ENCODE results near the gene LSAMP. TPM values are rescaled to one million over a fixed set of nuclear protein-coding genes. Genes with fewer than 3 reads are reported as not detected.

The LSAMP gene
- total RNA-seq, 1 experiment from 2014 or later, result 0.90 TPM

- no peak for DNase-seq
- Histone ChIP-seq H2BK5ac (ENCODE audit: insufficient read length, low read length) (no peak overlapping the region), H3K18ac (ENCODE audit: insufficient read length, low read depth, low read length) (no peak overlapping the region), H4K5ac (ENCODE audit: insufficient read length, low read depth, low read length) (no peak overlapping the region), H3K79me2 (ENCODE audit: insufficient read depth, low read length) (no peaks in the 10 kb centered on the region), H4K91ac (ENCODE audit: insufficient read length, low read depth, low read length) (no peak overlapping the region), H2BK12ac (ENCODE audit: insufficient read length, low read depth, low read length) (no peak overlapping the region), H3K4me2 (ENCODE audit: insufficient read depth, insufficient read length, low read length) (no peak overlapping the region), H3K23me2 (ENCODE audit: insufficient read length, low read depth, low read length, poor library complexity, severe bottlenecking) (no peaks in the 10 kb centered on the region), H2AK5ac (ENCODE audit: insufficient read length, low read length) (no peak overlapping the region), H2BK20ac (ENCODE audit: low read depth, low read length, poor library complexity, severe bottlenecking) (no peak overlapping the region), H3K14ac (ENCODE audit: insufficient read depth, low read length) (no peak overlapping the region), H3K4me1 (ENCODE audit: insufficient read depth, low read length) (no peaks in the 10 kb centered on the region), H3K56ac (ENCODE audit: insufficient read length, low read depth, low read length) (no peak overlapping the region), H3K4ac (ENCODE audit: low read depth, low read length) (no peak overlapping the region), H3K27ac (ENCODE audit: insufficient read length, low read depth, low read length) (no peak overlapping the region), H2BK120ac (ENCODE audit: low read depth, low read length, poor library complexity, severe bottlenecking) (no peak overlapping the region), H2BK15ac (ENCODE audit: low read depth, low read length) (no peak overlapping the region), H4K20me1 (ENCODE audit: control insufficient read depth, insufficient read depth, insufficient read length) (no peaks in the 10 kb centered on the region), H3K27me3 (ENCODE audit: insufficient read depth, low read length) (no peaks in the 10 kb centered on the region), H3K79me1 (ENCODE audit: insufficient read depth, low read depth, low read length, poor library complexity, severe bottlenecking) (no peaks in the 10 kb centered on the region), H2AFZ (ENCODE audit: low read length) (no peak overlapping the region), H3K23ac (ENCODE audit: insufficient read length, low read depth, low read length) (no peak overlapping the region), H3T11ph (ENCODE audit: low read length) (no peak overlapping the region), H3K9me3 (ENCODE audit: control insufficient read depth, low read depth, low read length) (no peaks in the 10 kb centered on the region), H4K8ac (replicated peaks; ENCODE audit: insufficient read length, low read depth, low read length) (no peak overlapping the region), H3K9ac (ENCODE audit: extremely low read depth, insufficient read length, low read length) (no peak overlapping the region)
- WGBS (ENCODE audit: extremely low coverage, insufficient read length, low lambda C conversion rate), result no CpG with 5 or more reads among the region's 2 CpGs
- TF ChIP-seq CTCF (conservative IDR thresholded peaks at IDR 0.05), result no peak
- Mint-ChIP-seq H3K4me1 (peaks cover 0 to 4% of the 10 kb centered on the region in 2 experiments; a peak in 1 of 4 replicates), H3K36me3 (ENCODE audit: insufficient read depth in 1 of 3, low read depth in 3 of 3) (no peaks in the 10 kb centered on the region), H3K27me3 (ENCODE audit: low read depth) (no peaks in the 10 kb centered on the region; the same call in 1 of the 2 replicates), H3K27ac (no peak overlapping the region), H3K4me3 (no peak overlapping the region), H3K9me3 (no peaks in the 10 kb centered on the region)
Observed at GRCh38 chr3:116083683-116084082, 361.6 kb downstream of the LSAMP start.
